Testis (tissue), 3 donors: ENCODE measurements around the gene LCE2C. TPM values are rescaled to one million over a fixed set of nuclear protein-coding genes. Genes with fewer than 3 reads are reported as not detected.
"Not testable (repeated sequence)": the region's sequence is repeated elsewhere in the genome, so short reads cannot be mapped to it uniquely, and the experiment has no call there.

Experiments
- DNase-seq: peaks from one replicate; pipeline ENCODE4 v3.0.0-alpha.2; 2019
- H3K27ac ChIP-seq, 2 donors: fragments of 200-600 bp; sonication (generic); one replicate each; pipeline ENCODE4 v1.5.1; 2019
- H3K27me3 ChIP-seq: fragments of 200-600 bp; sonication (generic); one replicate; pipeline ENCODE4 v1.5.1; 2019
- H3K36me3 ChIP-seq: fragments of 200-600 bp; sonication (generic); one replicate; pipeline ENCODE4 v1.5.1; 2017; ENCODE audit warnings: low read depth; ENCODE audit errors: missing control alignments
- H3K4me1 ChIP-seq: fragments of 200-600 bp; sonication (generic); one replicate; pipeline ENCODE4 v1.5.1; 2019
- H3K4me3 ChIP-seq, 2 donors: fragments of 200-600 bp; sonication (generic); one replicate each; pipeline ENCODE4 v1.5.1; 2017 to 2019
- H3K9me3 ChIP-seq: fragments of 200-600 bp; sonication (generic); one replicate; pipeline ENCODE4 v1.5.1; 2017
- CTCF ChIP-seq, 3 experiments: fragments of 450-650 bp in 2 of 3; fragments of 200-600 bp in 1 of 3; sonication (generic) in 1 of 3; IDR thresholded peaks; one replicate each; pipeline ENCODE4 v1.5.1; 2016 to 2019; ENCODE audit warnings: antibody characterized with exemption in 3 of 3, mild to moderate bottlenecking in 2 of 3, moderate library complexity in 1 of 3
- POLR2A ChIP-seq: fragments of 450-650 bp; IDR thresholded peaks from one replicate; pipeline ENCODE4 v1.6.1; 2017; ENCODE audit warnings: antibody characterized with exemption, mild to moderate bottlenecking, moderate library complexity
- WGBS, 2 donors: methylation state at CpG; one replicate each; pipeline ENCODE4 v1.1.5; 2018; 5-methylcytosine and 5-hydroxymethylcytosine counted together
- intact Hi-C: fragments of 100-400 bp; cut with DNase I; formaldehyde crosslinking; loops from one replicate; pipeline ENCODE4 v1.15.1; 2023; ENCODE audit warnings: low total_unique reads
- polyA plus RNA-seq: library from polyadenylated mRNA; stranded (reverse); fragments of 350-450 nt; fragmentation: Illumina TruSeq; extraction: RNeasy Lipid Tissue Mini Kit (QIAGEN cat#74804); gene quantifications from one replicate; pipeline ENCODE4 v1.2.3, GENCODE V29; 2014; ENCODE audit warnings: low read depth, low replicate concordance; ENCODE audit not compliant: insufficient read depth
- total RNA-seq, 2 donors: library from RNA; depleted of rRNA; stranded (reverse); fragments of >200 nt; gene quantifications; one replicate each; pipeline ENCODE4 v1.2.3, GENCODE V29; 2016

Gene LCE2C
- total and polyA plus RNA-seq, 3 donors from 2014 or later, result not detected

- intact Hi-C loops, result no loop called here
- H3K27ac ChIP-seq, result no peak overlapping the region
- TF ChIP-seq CTCF (IDR thresholded peaks at IDR 0.05) (no peak), POLR2A (no peak)
- no peak overlapping the region for H3K4me3 ChIP-seq
- H3K9me3 ChIP-seq, result no peaks in the 10 kb centered on the region
- H3K27me3 ChIP-seq, result no peaks in the 10 kb centered on the region
- 69 to 91% methylated on average over 6 of the region's 6 CpGs for WGBS, 2 donors
- H3K36me3 ChIP-seq, result no peaks in the 10 kb centered on the region
- DNase-seq, result no peak
- no peaks in the 10 kb centered on the region for H3K4me1 ChIP-seq
Measured at GRCh38 chr1:152679459-152679858, 4.4 kb downstream of the LCE2C start.

GRCh38 chr1:152681616-152682015 is 6.5 kb downstream of the LCE2C start:
- Histone ChIP-seq H3K9me3 (no peaks in the 10 kb centered on the region), H3K27me3 (no peaks in the 10 kb centered on the region), H3K4me3 (no peak overlapping the region), H3K27ac (no peak overlapping the region), H3K36me3 (no peaks in the 10 kb centered on the region), H3K4me1 (no peaks in the 10 kb centered on the region)
- intact Hi-C loops, result no loop called here
- TF ChIP-seq CTCF (IDR thresholded peaks at IDR 0.05) (no peak), POLR2A (no peak)
- no peak for DNase-seq
- WGBS, 2 donors, result 73 to 78% methylated on average over 2 of the region's 2 CpGs

GRCh38 chr1:152683846-152684245 is 8.8 kb downstream of the LCE2C start:
- H3K4me1 ChIP-seq, result no peaks in the 10 kb centered on the region
- H3K36me3 ChIP-seq, result no peaks in the 10 kb centered on the region
- intact Hi-C loops, result no loop called here
- H3K4me3 ChIP-seq, result no peak overlapping the region
- DNase-seq, result no peak
- H3K27ac ChIP-seq, result no peak overlapping the region
- no peaks in the 10 kb centered on the region for H3K9me3 ChIP-seq
- TF ChIP-seq POLR2A, result no peak
- H3K27me3 ChIP-seq, result no peaks in the 10 kb centered on the region

- H3K4me3 ChIP-seq, DNase-seq, H3K36me3 ChIP-seq, H3K4me1 ChIP-seq, H3K9me3 ChIP-seq, H3K27me3 ChIP-seq, H3K27ac ChIP-seq, intact Hi-C loops: not testable (repeated sequence)
- 62 to 72% methylated on average over 2 to 4 of the region's 4 CpGs for WGBS, 2 donors
Measured at GRCh38 chr1:152685823-152686222, 10.7 kb downstream of the LCE2C start, which contains the start of gene LCE2B. Gene LCE2B (plus strand): TSS chr1:152686123. CDS start chr1:152686844, 721 bp downstream.

GRCh38 chr1:152697701-152698600 is 22.9 kb downstream of the LCE2C start, which contains the start of gene LCE2A:
Gene LCE2A (plus strand): TSS chr1:152698345. CDS start chr1:152698902, 557 bp downstream.
- Histone ChIP-seq H3K4me1 (no peaks in the 10 kb centered on the region), H3K9me3 (no peaks in the 10 kb centered on the region), H3K27me3 (no peaks in the 10 kb centered on the region), H3K27ac (no peak within 1 kb of the TSS), H3K36me3 (no peaks in the 10 kb centered on the region), H3K4me3 (no peak within 1 kb of the TSS)
- 65 to 70% methylated on average over 4 of the region's 4 CpGs for WGBS, 2 donors
- intact Hi-C loops, result no loop called here
- TF ChIP-seq POLR2A (no peak), CTCF (IDR thresholded peaks at IDR 0.05) (no peak)
- DNase-seq, result no peak
